H1 (cell line): ENCODE data around the gene HOXA11. TPM values are rescaled to one million over a fixed set of nuclear protein-coding genes. Genes with fewer than 3 reads are reported as not detected.

Experiments
- CTCF ChIA-PET: fragments of 300-600 bp; sonication (Branson Sonifier 250); formaldehyde crosslinking; loops from one replicate; lab custom pipeline; 2021; ENCODE audit not compliant: partially characterized antibody; lab: Charles Lee
- POLR2A ChIA-PET: fragments of 300-600 bp; sonication (Branson Sonifier 250); formaldehyde crosslinking; loops from one replicate; lab custom pipeline; 2021; ENCODE audit warnings: inconsistent platforms; ENCODE audit not compliant: partially characterized antibody; lab: Charles Lee
- DNase-seq, 2 experiments: peaks; one replicate each; pipeline versions ENCODE4 v3.0.0 to v3.0.0-alpha.2; 2010 to 2022; ENCODE audit warnings: low spot score in 2 of 2, low read depth in 1 of 2, mixed read lengths in 1 of 2
- FAIRE-seq: peaks from 2 replicates; lab custom pipeline; 2011; peaks lifted over from hg19 to GRCh38; lab: Jason Lieb, UNC
- H2AFZ ChIP-seq: 2 replicates; pipeline ENCODE4 v1.8.1; 2012; ENCODE audit warnings: low read length, inconsistent platforms
- H2AK5ac ChIP-seq: 2 replicates; pipeline ENCODE4 v1.6.1; 2013; ENCODE audit warnings: low read depth, low read length
- H2BK120ac ChIP-seq: replicated peaks from 2 replicates; pipeline ENCODE3; 2013; ENCODE audit warnings: low read depth, low read length, inconsistent platforms
- H2BK12ac ChIP-seq: 2 replicates; pipeline ENCODE4 v1.6.1; 2013; ENCODE audit warnings: low read depth, low read length
- H2BK15ac ChIP-seq: 2 replicates; pipeline ENCODE4 v1.6.1; 2013; ENCODE audit warnings: low read length
- H2BK20ac ChIP-seq: 2 replicates; pipeline ENCODE4 v1.6.1; 2013; ENCODE audit warnings: low read length
- H2BK5ac ChIP-seq: 2 replicates; pipeline ENCODE4 v1.6.1; 2013; ENCODE audit warnings: low read depth, low read length
- H3K14ac ChIP-seq: 2 replicates; pipeline ENCODE4 v1.6.1; 2013; ENCODE audit warnings: inconsistent platforms; ENCODE audit not compliant: insufficient read length
- H3K18ac ChIP-seq: 2 replicates; pipeline ENCODE4 v1.6.1; 2013; ENCODE audit warnings: low read length; ENCODE audit errors: extremely low read depth
- H3K23ac ChIP-seq: 2 replicates; pipeline ENCODE4 v1.6.1; 2013; ENCODE audit warnings: inconsistent platforms; ENCODE audit not compliant: insufficient read length
- H3K23me2 ChIP-seq: 2 replicates; pipeline ENCODE4 v1.6.1; 2013; ENCODE audit warnings: low read depth, low read length
- H3K27ac ChIP-seq: 2 replicates; pipeline ENCODE4 v1.6.1; 2011; ENCODE audit warnings: low read depth, low read length, inconsistent platforms
- H3K27me3 ChIP-seq, 4 experiments: replicated peaks in 1 of 4; 1 replicate in 1 of 4; 2 replicates in 3 of 4; pipeline versions ENCODE4 v1.6.1 to v1.8.1; 2011 to 2013; ENCODE audit warnings: low read length in 3 of 4, mild to moderate bottlenecking in 3 of 4, inconsistent platforms in 2 of 4, mixed read lengths in 2 of 4, moderate library complexity in 1 of 4; ENCODE audit not compliant: control insufficient read depth in 3 of 4, insufficient read depth in 3 of 4; ENCODE audit errors: extremely low read depth in 1 of 4
- H3K36me3 ChIP-seq, 4 experiments: 2 replicates each; pipeline versions ENCODE4 v1.6.1 to v1.8.1; 2011 to 2013; ENCODE audit warnings: mild to moderate bottlenecking in 4 of 4, low read length in 3 of 4, moderate library complexity in 2 of 4, control low read depth in 1 of 4, inconsistent platforms in 1 of 4; ENCODE audit not compliant: insufficient read depth in 4 of 4, control insufficient read depth in 2 of 4
- H3K4ac ChIP-seq: replicated peaks from 2 replicates; pipeline ENCODE3; 2013; ENCODE audit warnings: low read length, low read depth, mixed read lengths, inconsistent platforms; ENCODE audit not compliant: insufficient read length
- H3K4me1 ChIP-seq, 4 experiments: replicated peaks in 1 of 4; 1 replicate in 1 of 4; 2 replicates in 3 of 4; pipeline versions ENCODE4 v1.6.1 to v1.8.1; 2011 to 2013; ENCODE audit warnings: low read length in 3 of 4, inconsistent platforms in 2 of 4, mixed read lengths in 1 of 4; ENCODE audit not compliant: insufficient read depth in 4 of 4, control insufficient read depth in 3 of 4
- H3K4me2 ChIP-seq, 2 experiments: 2 replicates each; pipeline versions ENCODE4 v1.6.1 to v1.8.1; 2011 to 2013; ENCODE audit warnings: low read depth in 2 of 2, low read length in 2 of 2, control low read depth in 1 of 2, inconsistent platforms in 1 of 2, mild to moderate bottlenecking in 1 of 2; ENCODE audit not compliant: insufficient read depth in 1 of 2
- H3K4me3 ChIP-seq, 4 experiments: fragments of 200-600, 300-600 bp in 1 of 4; sonication (generic), shearing (Covaris generic), sonication (Bioruptor Twin) in 1 of 4; 2 replicates each; pipeline versions ENCODE4 v1.5.1 to v1.8.1; 2011 to 2016; ENCODE audit warnings: low read length in 4 of 4, low read depth in 3 of 4, control low read depth in 2 of 4, inconsistent platforms in 2 of 4, mild to moderate bottlenecking in 2 of 4, mixed read lengths in 1 of 4, moderate library complexity in 1 of 4; ENCODE audit not compliant: insufficient read depth in 2 of 4; ENCODE audit errors: extremely low read depth in 1 of 4
- H3K56ac ChIP-seq: replicated peaks from 2 replicates; pipeline ENCODE3; 2013; ENCODE audit warnings: low read depth, mild to moderate bottlenecking, mixed read lengths, low read length, inconsistent platforms; ENCODE audit not compliant: insufficient read length
- H3K79me1 ChIP-seq: 2 replicates; pipeline ENCODE4 v1.6.1; 2013; ENCODE audit warnings: low read depth, low read length, control low read depth
- H3K79me2 ChIP-seq, 2 experiments: 2 replicates each; pipeline versions ENCODE4 v1.6.1 to v1.8.1; 2012 to 2013; ENCODE audit warnings: low read length in 2 of 2, mild to moderate bottlenecking in 2 of 2, inconsistent platforms in 1 of 2; ENCODE audit not compliant: insufficient read depth in 2 of 2, control insufficient read depth in 1 of 2
- H3K9ac ChIP-seq, 4 experiments: replicated peaks in 1 of 4; 1 replicate in 1 of 4; 2 replicates in 3 of 4; pipeline versions ENCODE4 v1.6.1 to v1.8.1; 2011 to 2013; ENCODE audit warnings: low read depth in 3 of 4, low read length in 3 of 4, control low read depth in 2 of 4, mild to moderate bottlenecking in 2 of 4, moderate library complexity in 2 of 4, inconsistent platforms in 1 of 4; ENCODE audit errors: extremely low read depth in 1 of 4
- H3K9me3 ChIP-seq, 2 experiments: 2 replicates each; pipeline versions ENCODE4 v1.6.1 to v1.8.1; 2012 to 2013; ENCODE audit warnings: mild to moderate bottlenecking in 2 of 2, moderate library complexity in 2 of 2, control low read depth in 1 of 2, inconsistent platforms in 1 of 2, low read depth in 1 of 2, low read length in 1 of 2, mixed read lengths in 1 of 2; ENCODE audit not compliant: insufficient read depth in 2 of 2
- H4K20me1 ChIP-seq, 2 experiments: replicated peaks in 1 of 2; 2 replicates each; pipeline versions ENCODE3 to v1.8.1; 2011 to 2013; ENCODE audit warnings: inconsistent platforms in 2 of 2, low read length in 2 of 2, mild to moderate bottlenecking in 1 of 2; ENCODE audit not compliant: insufficient read depth in 2 of 2, control insufficient read depth in 1 of 2
- H4K5ac ChIP-seq: 2 replicates; pipeline ENCODE4 v1.6.1; 2013; ENCODE audit warnings: low read length, low read depth, mixed read lengths, inconsistent platforms; ENCODE audit not compliant: insufficient read length
- H4K8ac ChIP-seq: 2 replicates; pipeline ENCODE4 v1.8.0; 2013; ENCODE audit warnings: mild to moderate bottlenecking, moderate library complexity, low read length, inconsistent platforms; ENCODE audit not compliant: insufficient read depth; ENCODE audit errors: extremely low read depth
- H4K91ac ChIP-seq: replicated peaks from 2 replicates; pipeline ENCODE3; 2013; ENCODE audit warnings: low read length, mixed read lengths, inconsistent platforms; ENCODE audit not compliant: insufficient read length
- BRCA1 ChIP-seq: IDR thresholded peaks from 2 replicates; pipeline ENCODE4 v1.6.1; 2012; ENCODE audit warnings: low read depth, low read length, improper control_type of control experiment
- CTBP2 ChIP-seq: IDR thresholded peaks from 2 replicates; pipeline ENCODE4 v1.7.0; 2011; ENCODE audit warnings: borderline replicate concordance, mild to moderate bottlenecking, moderate library complexity, mixed read lengths, low read length; ENCODE audit not compliant: insufficient read depth, insufficient read length
- E2F6 ChIP-seq: IDR thresholded peaks from 2 replicates; pipeline ENCODE4 v1.6.1; 2012; ENCODE audit warnings: inconsistent platforms
- GABPA ChIP-seq: IDR thresholded peaks from 2 replicates; pipeline ENCODE4 v1.6.1; 2011; ENCODE audit warnings: mild to moderate bottlenecking, low read length, moderate library complexity, borderline replicate concordance; ENCODE audit not compliant: insufficient read depth
- KDM5A ChIP-seq: fragments of 200-600 bp; IDR thresholded peaks from 2 replicates; pipeline ENCODE4 v1.7.1; 2012; ENCODE audit warnings: mild to moderate bottlenecking, low read length, inconsistent platforms, mixed read lengths
- ZNF274 ChIP-seq: IDR thresholded peaks from 2 replicates; pipeline ENCODE4 v1.7.0; 2012; ENCODE audit warnings: low read length, borderline replicate concordance; ENCODE audit errors: extremely low read depth
- WGBS, 2 experiments: shearing (Covaris generic) in 1 of 2; methylation state at CpG; one replicate each; pipeline versions ENCODE4 v1.1.6 to v1.1.7; 2013 to 2015; ENCODE audit warnings: low lambda C conversion rate in 2 of 2, mixed read lengths in 2 of 2, inconsistent platforms in 1 of 2, low coverage in 1 of 2, missing lambda C conversion rate in 1 of 2; ENCODE audit not compliant: insufficient replicate concordance in 2 of 2, insufficient coverage in 1 of 2, insufficient read length in 1 of 2; ENCODE audit errors: extremely low coverage in 1 of 2, missing lambda C conversion rate in 1 of 2; 5-methylcytosine and 5-hydroxymethylcytosine counted together
- polyA plus RNA-seq, 7 experiments: library from polyadenylated mRNA; depleted of rRNA in 3 of 7; stranded (reverse) in 5 of 7; unstranded in 2 of 7; fragments of >200 nt in 5 of 7; fragments of 200-250 nt in 2 of 7; gene quantifications; 1 replicate in 5 of 7; 2 replicates in 1 of 7; 4 replicates in 1 of 7; pipeline versions ENCODE4 v1.2.1 to v1.2.3, GENCODE V29; 2011 to 2013; ENCODE audit warnings: missing spikeins in 2 of 7, mixed read lengths in 2 of 7
- total RNA-seq: library from RNA; stranded (reverse); fragmentation: NEBNext Ultra II Directional; extraction: Animal tissue kit (Norgen Biotek cat#: 25700); gene quantifications from 2 replicates; pipeline ENCODE4 v1.2.1, GENCODE V29; 2021

The HOXA11 gene
- total and polyA plus RNA-seq, 2 of the 8 experiments (the other 6 are each of a cell fraction or from before 2014, with no cell fraction given), result not detected

- WGBS, 2 experiments, result 33% methylated on average over 4 of the region's 4 CpGs; no CpG with 5 or more reads in 1 of the 2 experiments
- Histone ChIP-seq H3K18ac (no peak overlapping the region), H3K23ac (no peak overlapping the region), H3K4me2 (no peak overlapping the region; a peak in 1 of 4 replicates), H3K4ac (no peak overlapping the region), H2AFZ (no peak overlapping the region), H3K56ac (no peak overlapping the region), H3K27me3 (peaks cover 95 to 100% (median 100%) of the 10 kb centered on the region in 4 experiments), H2BK20ac (no peak overlapping the region), H3K9ac (no peak overlapping the region), H2BK12ac (no peak overlapping the region), H2BK120ac (no peak overlapping the region), H2BK5ac (no peak overlapping the region), H2BK15ac (no peak overlapping the region), H3K36me3 (peaks cover 0 to 19% (median 0%) of the 10 kb centered on the region in 4 experiments; a peak in 1 of 8 replicates), H3K79me2 (no peaks in the 10 kb centered on the region), H3K9me3 (no peaks in the 10 kb centered on the region; a peak in 1 of 4 replicates), H3K4me1 (peaks cover 0 to 8% (median 4%) of the 10 kb centered on the region in 4 experiments; a peak in 6 of 7 replicates), H3K14ac (no peak overlapping the region), H2AK5ac (no peak overlapping the region; the same call in 1 of the 2 replicates), H3K4me3 (no peak overlapping the region), H4K91ac (no peak overlapping the region), H4K5ac (no peak overlapping the region), H3K27ac (no peak overlapping the region), H3K79me1 (no peaks in the 10 kb centered on the region; the same call in 1 of the 2 replicates), H3K23me2 (no peaks in the 10 kb centered on the region; the same call in 1 of the 2 replicates), H4K8ac (no peak overlapping the region), H4K20me1 (peaks cover 40 to 49% of the 10 kb centered on the region in 2 experiments)
- ChIA-PET CTCF (interaction anchor here (0.7 to 3.9 kb wide), 6 partner anchors 7 to 572 kb away, joined by 4 to 23 read pairs (median 5); no protein-coding TSS in a partner anchor), POLR2A (no interaction called here)
- DNase-seq (peak in 1 of 2 experiments; percentile 42), FAIRE-seq (no peak)
- no peak for TF ChIP-seq CTBP2
- no peak for TF ChIP-seq GABPA
- no peak for TF ChIP-seq KDM5A
- TF ChIP-seq E2F6, result no peak
- no peak for TF ChIP-seq ZNF274
- TF ChIP-seq BRCA1, result no peak
Measured at GRCh38 chr7:27201580-27202017, 16.6 kb upstream of the HOXA11 start.
